Vagina (tissue), 2 donors: Measurements from ENCODE around the gene CD44.

Experiments used
- POLR2AphosphoS5 ChIP-seq, 2 donors: sonication (generic); formaldehyde crosslinking; IDR thresholded peaks; one replicate each; pipeline ENCODE4 v1.9.0; 2017; ENCODE audit warnings: antibody characterized with exemption in 2 of 2, mild to moderate bottlenecking in 2 of 2, low read depth in 1 of 2; ENCODE audit not compliant: insufficient read depth in 1 of 2
- TF ChIP-seq, protein P1 (sequence below), 3 experiments: fragments of 450-650 bp in 2 of 3; fragments of 200-600 bp in 1 of 3; sonication (generic) in 1 of 3; IDR thresholded peaks; one replicate each; pipeline ENCODE4 v1.5.1; 2017 to 2019; ENCODE audit warnings: antibody characterized with exemption in 3 of 3, mild to moderate bottlenecking in 2 of 3, moderate library complexity in 2 of 3

DNA sequence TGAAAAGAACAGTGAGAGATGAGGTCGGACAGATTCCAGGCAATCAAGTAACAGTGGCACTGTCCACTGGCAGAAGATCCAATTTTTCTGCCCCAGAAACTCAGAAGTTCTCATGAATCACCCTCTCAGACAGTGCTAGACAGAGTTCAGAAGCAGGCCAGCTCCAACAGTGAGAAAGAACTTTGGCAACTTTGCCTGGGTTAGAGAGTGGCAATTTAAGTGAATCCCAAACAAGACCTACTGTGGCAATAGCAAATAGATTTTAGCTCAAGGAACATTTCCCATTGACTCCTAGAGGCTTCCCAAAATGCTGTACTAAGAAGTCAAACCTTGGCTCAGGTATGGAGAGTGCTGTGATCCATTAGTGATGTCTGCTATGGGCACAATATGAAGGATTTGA lies 12.3 kb downstream of the CD44 start:
- no peak for TF ChIP-seq POLR2AphosphoS5 (IDR thresholded peaks at IDR 0.05; ENCODE audit: insufficient read depth in 1 of 2, low read depth in 1 of 2)
- TF ChIP-seq, protein P1, sequence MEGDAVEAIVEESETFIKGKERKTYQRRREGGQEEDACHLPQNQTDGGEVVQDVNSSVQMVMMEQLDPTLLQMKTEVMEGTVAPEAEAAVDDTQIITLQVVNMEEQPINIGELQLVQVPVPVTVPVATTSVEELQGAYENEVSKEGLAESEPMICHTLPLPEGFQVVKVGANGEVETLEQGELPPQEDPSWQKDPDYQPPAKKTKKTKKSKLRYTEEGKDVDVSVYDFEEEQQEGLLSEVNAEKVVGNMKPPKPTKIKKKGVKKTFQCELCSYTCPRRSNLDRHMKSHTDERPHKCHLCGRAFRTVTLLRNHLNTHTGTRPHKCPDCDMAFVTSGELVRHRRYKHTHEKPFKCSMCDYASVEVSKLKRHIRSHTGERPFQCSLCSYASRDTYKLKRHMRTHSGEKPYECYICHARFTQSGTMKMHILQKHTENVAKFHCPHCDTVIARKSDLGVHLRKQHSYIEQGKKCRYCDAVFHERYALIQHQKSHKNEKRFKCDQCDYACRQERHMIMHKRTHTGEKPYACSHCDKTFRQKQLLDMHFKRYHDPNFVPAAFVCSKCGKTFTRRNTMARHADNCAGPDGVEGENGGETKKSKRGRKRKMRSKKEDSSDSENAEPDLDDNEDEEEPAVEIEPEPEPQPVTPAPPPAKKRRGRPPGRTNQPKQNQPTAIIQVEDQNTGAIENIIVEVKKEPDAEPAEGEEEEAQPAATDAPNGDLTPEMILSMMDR (IDR thresholded peaks at IDR 0.05), result no peak
